ENCODE measurements around the gene NIPAL3. TPM values are rescaled to one million over a fixed set of nuclear protein-coding genes. Genes with fewer than 3 reads are reported as not detected.

NIPAL3 gene
- total RNA-seq, 1 experiment from 2014 or later, result 55.8 TPM

DNA sequence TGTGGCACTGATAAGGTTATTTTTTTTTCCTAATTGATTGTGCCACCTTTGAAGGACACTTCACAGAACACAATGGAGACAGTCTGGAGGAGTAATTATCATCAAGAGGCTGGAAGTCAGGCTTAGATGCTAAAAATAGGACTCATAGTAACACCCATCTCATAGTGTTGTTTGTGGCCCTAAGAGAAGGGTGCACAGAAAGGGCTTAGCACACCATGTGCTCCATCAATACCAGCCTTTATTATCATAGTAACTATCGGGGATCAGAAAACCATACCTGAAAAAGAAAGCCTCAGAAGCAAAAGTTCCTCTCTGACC, 11.9 kb downstream of the NIPAL3 start:
- no TSS peak for BruUV-seq (replicated peaks)
- POLR2A ChIA-PET, result no interaction called here
- CTCF ChIA-PET, result no interaction called here
- TF ChIP-seq, protein P1, sequence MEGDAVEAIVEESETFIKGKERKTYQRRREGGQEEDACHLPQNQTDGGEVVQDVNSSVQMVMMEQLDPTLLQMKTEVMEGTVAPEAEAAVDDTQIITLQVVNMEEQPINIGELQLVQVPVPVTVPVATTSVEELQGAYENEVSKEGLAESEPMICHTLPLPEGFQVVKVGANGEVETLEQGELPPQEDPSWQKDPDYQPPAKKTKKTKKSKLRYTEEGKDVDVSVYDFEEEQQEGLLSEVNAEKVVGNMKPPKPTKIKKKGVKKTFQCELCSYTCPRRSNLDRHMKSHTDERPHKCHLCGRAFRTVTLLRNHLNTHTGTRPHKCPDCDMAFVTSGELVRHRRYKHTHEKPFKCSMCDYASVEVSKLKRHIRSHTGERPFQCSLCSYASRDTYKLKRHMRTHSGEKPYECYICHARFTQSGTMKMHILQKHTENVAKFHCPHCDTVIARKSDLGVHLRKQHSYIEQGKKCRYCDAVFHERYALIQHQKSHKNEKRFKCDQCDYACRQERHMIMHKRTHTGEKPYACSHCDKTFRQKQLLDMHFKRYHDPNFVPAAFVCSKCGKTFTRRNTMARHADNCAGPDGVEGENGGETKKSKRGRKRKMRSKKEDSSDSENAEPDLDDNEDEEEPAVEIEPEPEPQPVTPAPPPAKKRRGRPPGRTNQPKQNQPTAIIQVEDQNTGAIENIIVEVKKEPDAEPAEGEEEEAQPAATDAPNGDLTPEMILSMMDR (IDR thresholded peaks at IDR 0.05; ENCODE audit: unreplicated experiment), result no peak
- Mint-ChIP-seq H3K4me1 (ENCODE audit: insufficient read depth, unreplicated experiment) (no peaks in the 10 kb centered on the region), H3K36me3 (ENCODE audit: insufficient read depth, unreplicated experiment) (peaks cover 28% of the 10 kb centered on the region), H3K27me3 (ENCODE audit: insufficient read depth, unreplicated experiment) (no peaks in the 10 kb centered on the region), H3K27ac (ENCODE audit: low read depth, unreplicated experiment) (no peak overlapping the region), H3K4me3 (ENCODE audit: unreplicated experiment) (no peak overlapping the region), H3K9me3 (ENCODE audit: unreplicated experiment) (no peaks in the 10 kb centered on the region)
- intact Hi-C loops (cut with micrococcal nuclease), result no loop called here
- DNase-seq (ENCODE audit: unreplicated experiment), result no peak

DNA sequence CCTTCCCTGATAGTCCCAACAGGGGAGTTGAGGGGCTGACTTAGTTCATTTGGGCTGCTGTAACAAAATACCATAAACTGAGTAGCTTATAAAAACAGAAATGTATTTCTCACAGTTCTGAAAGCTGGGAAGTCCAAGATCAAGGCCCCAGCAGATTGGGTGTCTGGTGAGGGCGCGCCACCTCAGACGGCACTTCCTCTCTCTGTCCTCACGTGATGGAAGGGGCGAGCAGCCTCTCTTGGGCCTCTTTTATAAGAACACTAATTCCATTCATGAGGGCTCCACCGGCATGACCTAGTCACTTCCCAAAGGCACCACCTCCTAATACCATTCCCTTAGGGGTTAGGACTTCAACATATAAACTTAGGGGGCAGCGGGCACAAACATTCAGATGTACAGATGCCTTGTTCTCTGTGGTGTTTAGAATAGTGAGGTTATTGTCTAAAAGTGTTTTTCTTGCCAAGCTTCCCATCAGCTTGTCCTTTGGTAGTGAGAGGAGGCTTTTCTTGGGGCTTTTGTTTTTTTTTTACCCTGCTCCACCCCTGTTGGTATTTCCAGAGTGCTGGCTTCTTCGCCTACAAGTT, 20.3 kb downstream of the NIPAL3 start:
- Mint-ChIP-seq H3K36me3 (ENCODE audit: insufficient read depth, unreplicated experiment) (peaks cover 43% of the 10 kb centered on the region), H3K27me3 (ENCODE audit: insufficient read depth, unreplicated experiment) (no peaks in the 10 kb centered on the region), H3K4me3 (ENCODE audit: unreplicated experiment) (no peak overlapping the region), H3K4me1 (ENCODE audit: insufficient read depth, unreplicated experiment) (peaks cover 5% of the 10 kb centered on the region), H3K27ac (ENCODE audit: low read depth, unreplicated experiment) (no peak overlapping the region), H3K9me3 (ENCODE audit: unreplicated experiment) (no peaks in the 10 kb centered on the region)
- DNase-seq (ENCODE audit: unreplicated experiment), result no peak
- TF ChIP-seq, protein P1 (IDR thresholded peaks at IDR 0.05; ENCODE audit: unreplicated experiment), result no peak
- CTCF ChIA-PET, result interaction anchor here (0.6 to 1.3 kb wide), 5 partner anchors 10 to 152 kb away, joined by 3 to 4 read pairs (median 3); no protein-coding TSS in a partner anchor
- intact Hi-C loops (cut with micrococcal nuclease), result no loop called here
- POLR2A ChIA-PET, result interaction anchor here (0.7 to 1.2 kb wide), 2 partner anchors 17 to 79 kb away, joined by 3 read pairs; no protein-coding TSS in a partner anchor
- no TSS peak for BruUV-seq (replicated peaks)

DNA sequence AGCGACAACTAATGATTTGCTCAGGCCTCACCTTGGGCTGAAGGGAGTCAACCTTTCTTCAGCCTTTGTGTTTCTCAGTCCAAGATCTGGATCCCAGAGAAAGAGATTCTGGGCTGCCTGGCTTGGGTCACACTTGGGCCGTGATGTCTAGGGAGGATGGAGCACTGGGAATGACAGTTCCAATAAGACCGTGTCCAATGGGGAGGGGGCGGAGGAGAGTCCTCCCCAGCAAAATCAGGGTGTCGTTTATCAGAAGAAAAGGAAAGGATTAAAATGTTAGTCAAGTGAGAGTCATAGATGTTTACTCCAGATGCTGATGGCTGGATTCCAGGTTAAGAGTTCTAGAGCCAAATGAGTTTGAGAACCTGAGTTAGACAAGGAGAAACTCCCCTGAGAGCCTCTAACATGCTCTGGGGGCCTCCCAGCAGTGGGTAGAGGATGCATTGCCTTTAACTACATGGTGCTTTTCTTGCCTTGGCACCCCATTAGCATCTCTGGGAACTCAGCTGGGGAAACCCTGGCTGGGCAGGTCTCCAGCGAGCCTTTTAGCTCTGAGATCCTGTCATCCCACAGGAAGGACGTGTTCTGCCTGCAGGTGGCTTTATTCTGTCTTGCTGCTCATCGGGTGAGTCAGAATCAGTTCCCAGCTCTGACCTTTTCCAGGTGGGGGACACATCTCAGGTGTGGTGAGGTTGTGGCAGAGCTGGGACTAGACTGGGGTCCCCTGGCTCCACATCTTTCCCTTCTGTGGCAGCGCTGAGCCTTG, 22.2 kb downstream of the NIPAL3 start:
- peak overlapping the region; percentile 65 for H3K27ac Mint-ChIP-seq (ENCODE audit: low read depth, unreplicated experiment)
- no peaks in the 10 kb centered on the region for H3K9me3 Mint-ChIP-seq (ENCODE audit: unreplicated experiment)
- BruUV-seq (replicated peaks), result no TSS peak
- no peak overlapping the region for H3K4me3 Mint-ChIP-seq (ENCODE audit: unreplicated experiment)
- CTCF ChIA-PET, result no interaction called here
- peaks cover 45% of the 10 kb centered on the region for H3K36me3 Mint-ChIP-seq (ENCODE audit: insufficient read depth, unreplicated experiment)
- TF ChIP-seq, protein P1 (IDR thresholded peaks at IDR 0.05; ENCODE audit: unreplicated experiment), result no peak
- intact Hi-C loops (cut with micrococcal nuclease), result no loop called here
- peaks cover 5% of the 10 kb centered on the region for H3K4me1 Mint-ChIP-seq (ENCODE audit: insufficient read depth, unreplicated experiment)
- POLR2A ChIA-PET, result interaction anchor here (0.5 kb wide), 1 partner anchor 1035 kb away, joined by 3 read pairs; no protein-coding TSS in a partner anchor
- H3K27me3 Mint-ChIP-seq (ENCODE audit: insufficient read depth, unreplicated experiment), result no peaks in the 10 kb centered on the region
- peak; percentile 28 for DNase-seq (ENCODE audit: unreplicated experiment)

DNA sequence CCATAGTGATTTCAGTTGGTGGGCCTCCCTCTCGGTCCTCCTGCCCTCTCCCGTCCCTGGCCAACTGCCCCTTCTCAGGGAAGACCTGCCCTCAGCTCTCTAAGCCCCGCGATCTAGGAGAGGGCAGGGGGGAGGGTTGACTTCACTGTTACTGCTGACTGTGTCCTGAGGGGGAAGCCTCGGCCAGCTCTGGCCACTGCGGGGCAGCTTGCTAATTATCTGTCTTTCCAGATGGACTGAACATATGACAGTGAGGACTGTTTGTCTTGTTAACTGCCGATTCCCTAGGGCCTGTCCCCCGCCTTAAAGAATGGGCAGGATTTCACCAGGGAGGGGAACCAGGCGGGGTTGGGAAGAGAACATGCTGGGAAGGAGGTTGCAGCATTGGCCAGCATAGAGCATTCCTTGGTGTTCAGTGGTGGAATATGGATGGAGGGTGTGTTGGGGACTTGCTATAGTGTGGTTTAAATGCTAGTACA, 22.9 kb downstream of the NIPAL3 start:
- DNase-seq (ENCODE audit: unreplicated experiment), result no peak
- Mint-ChIP-seq H3K4me1 (ENCODE audit: insufficient read depth, unreplicated experiment) (peaks cover 5% of the 10 kb centered on the region), H3K4me3 (ENCODE audit: unreplicated experiment) (no peak overlapping the region), H3K36me3 (ENCODE audit: insufficient read depth, unreplicated experiment) (peaks cover 41% of the 10 kb centered on the region), H3K27me3 (ENCODE audit: insufficient read depth, unreplicated experiment) (no peaks in the 10 kb centered on the region), H3K9me3 (ENCODE audit: unreplicated experiment) (no peaks in the 10 kb centered on the region), H3K27ac (ENCODE audit: low read depth, unreplicated experiment) (peak overlapping the region; percentile 65)
- POLR2A ChIA-PET, result no interaction called here
- intact Hi-C loops (cut with micrococcal nuclease), result no loop called here
- no TSS peak for BruUV-seq (replicated peaks)
- TF ChIP-seq, protein P1 (IDR thresholded peaks at IDR 0.05; ENCODE audit: unreplicated experiment), result no peak
- CTCF ChIA-PET, result no interaction called here

All from MCF 10A (cell line).